Bone marrow (tissue), 2 donors: ENCODE measurements around the gene FRMD3.

ENCODE experiments used
- DNase-seq, 2 donors: peaks; one replicate each; lab custom pipeline; 2025; lab: John Stamatoyannopoulos, UW

The FRMD3 gene

GRCh38 chr9:83432877-83433550, 105.2 kb downstream of the FRMD3 start:
- no peak for DNase-seq

- no peak for DNase-seq
Measured at GRCh38 chr9:83432104-83432627, 106.0 kb downstream of the FRMD3 start.

- DNase-seq, result no peak
Measured at GRCh38 chr9:83431101-83432060, 106.8 kb downstream of the FRMD3 start.

DNA sequence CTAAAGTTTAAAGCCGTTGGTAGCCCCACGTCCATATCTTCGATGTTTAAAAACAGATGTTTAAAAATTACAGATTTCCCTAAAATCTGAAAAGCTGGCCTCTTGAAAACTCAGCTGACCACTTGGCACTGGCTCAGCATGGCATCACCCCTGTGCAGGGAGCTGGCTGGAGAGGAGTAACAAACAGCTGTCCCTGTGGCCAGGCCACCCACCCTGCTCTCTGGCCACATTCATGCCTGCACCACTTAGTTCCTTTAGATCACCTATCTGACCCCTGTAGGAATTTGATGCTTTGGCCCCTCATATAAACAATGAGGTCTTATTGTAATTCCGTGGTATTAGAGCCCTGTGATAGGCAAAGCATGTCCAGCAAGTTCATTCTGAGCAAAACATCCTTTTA, 107.5 kb downstream of the FRMD3 start:
- DNase-seq, result no peak

DNA sequence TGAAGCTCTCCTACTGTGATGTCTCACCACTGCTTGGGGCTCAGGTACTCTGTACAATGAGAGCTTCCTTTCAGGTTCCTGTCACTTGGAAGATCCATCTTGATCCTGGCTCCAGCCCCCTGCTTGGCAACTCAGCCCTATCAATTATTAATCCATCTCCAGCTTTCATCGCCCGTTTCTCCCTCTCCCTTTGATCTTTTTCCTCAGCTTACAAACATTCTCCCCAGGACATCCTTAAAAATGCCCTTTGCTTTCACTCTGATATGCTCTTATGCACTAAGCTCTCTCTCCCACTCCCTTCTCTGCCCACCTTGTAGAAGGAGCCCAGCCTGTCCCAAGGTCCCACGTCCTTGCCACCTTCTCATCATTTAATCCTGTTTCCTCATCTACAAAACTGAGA, 109.0 kb downstream of the FRMD3 start:
- DNase-seq, result no peak

GRCh38 chr9:83425240-83425639, 113.0 kb downstream of the FRMD3 start:
- DNase-seq, result no peak

GRCh38 chr9:83424831-83425230, 113.4 kb downstream of the FRMD3 start:
- DNase-seq, result no peak

DNA sequence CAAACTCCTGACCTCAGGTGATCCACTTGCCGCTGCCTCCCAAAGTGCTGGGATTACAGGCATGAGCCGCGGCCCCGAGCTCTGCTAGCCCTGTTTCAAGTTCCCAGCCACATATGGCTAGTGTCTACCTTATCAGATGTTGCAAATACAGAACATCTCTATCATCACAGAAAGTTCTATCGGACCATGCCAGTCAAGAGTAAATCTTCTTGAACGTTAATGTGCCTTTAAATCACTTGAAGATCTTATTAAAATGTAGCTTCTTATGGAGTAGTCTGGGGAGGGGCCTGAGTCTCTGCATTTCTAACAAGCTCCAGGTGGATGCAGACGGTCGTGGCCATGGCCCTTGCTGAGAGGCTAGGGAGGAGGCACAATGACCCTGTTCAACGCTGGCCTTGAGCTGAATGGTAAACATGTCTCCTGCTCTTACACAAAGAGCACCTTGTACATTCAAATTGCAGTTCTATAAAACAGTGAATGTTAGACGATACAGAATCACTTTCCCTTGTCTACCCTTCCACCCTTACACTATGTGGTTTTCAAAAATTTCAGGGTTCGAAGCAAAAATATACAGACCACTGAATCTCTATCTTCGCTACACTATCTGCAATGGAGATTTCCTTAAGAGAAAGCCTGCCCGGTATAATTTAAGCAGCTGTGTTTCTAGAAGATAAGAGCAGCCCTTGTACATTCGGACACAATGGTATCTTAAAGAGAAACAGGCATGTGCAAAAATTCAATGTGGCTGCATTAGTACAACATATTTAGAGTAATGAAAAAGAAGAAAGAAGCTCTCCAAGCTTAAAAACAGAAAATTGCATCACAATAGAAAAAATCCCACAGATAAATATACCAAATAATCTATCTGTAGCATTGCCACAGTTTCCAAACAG, 114.1 kb downstream of the FRMD3 start:
- DNase-seq, result no peak

DNA sequence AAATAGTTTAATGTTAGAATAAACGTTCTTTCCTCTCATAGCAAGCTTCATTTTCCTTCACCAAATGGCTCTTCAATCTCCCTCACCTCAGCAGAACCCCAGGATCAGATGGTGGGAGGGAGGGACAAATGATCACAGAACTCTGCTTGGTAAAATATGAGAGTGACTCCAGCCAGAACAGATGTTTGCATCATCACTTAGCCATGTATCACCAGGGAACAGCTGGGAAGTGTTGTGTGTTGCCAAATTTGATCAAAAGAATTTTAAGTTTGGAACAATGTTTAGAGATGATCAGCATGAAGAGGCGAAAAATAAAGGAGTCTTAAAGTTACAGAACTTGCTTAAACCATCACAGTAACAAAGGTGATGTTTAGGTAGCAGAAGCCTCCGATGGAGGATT, 115.7 kb downstream of the FRMD3 start:
- DNase-seq, result no peak

DNA sequence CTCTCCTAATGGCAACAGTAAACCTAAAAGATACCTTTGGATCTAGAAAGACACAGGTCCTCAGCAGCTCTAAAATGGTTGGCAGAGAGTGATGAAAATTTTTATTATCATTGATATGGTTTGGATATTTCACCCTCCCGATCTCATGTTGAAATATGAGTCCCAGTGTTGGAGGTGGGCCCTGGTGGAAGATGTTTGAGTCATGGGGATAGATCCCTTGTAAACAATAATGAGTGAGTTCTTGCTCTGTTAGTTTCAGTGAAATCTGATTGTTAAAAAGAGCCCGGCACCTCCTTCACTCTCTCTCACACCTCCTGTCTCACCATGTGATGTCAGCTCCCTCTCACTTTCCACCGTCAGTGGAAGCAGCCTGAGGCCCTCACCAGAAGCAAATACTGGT, 117.7 kb downstream of the FRMD3 start:
- DNase-seq, result no peak

GRCh38 chr9:83419961-83420360, 118.2 kb downstream of the FRMD3 start:
- no peak for DNase-seq

DNA sequence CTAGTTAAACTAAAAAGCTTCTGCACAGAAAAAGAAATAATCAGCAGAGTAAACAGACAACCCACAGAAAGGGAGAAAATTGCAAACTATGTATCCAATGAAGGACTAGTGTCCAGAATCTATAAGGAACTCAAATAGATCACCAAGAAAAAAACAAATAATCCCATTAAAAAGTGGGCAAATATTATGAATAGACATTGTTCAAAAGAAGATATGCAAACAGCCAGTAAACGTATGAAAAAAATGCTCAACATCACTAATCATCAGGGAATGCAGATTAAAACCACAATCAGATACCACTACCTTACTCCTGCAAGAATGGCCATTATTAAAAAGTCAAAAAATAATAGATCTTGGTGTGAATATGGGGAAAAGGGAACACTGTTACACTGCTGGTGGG, 119.9 kb downstream of the FRMD3 start:
- DNase-seq, result no peak

DNA sequence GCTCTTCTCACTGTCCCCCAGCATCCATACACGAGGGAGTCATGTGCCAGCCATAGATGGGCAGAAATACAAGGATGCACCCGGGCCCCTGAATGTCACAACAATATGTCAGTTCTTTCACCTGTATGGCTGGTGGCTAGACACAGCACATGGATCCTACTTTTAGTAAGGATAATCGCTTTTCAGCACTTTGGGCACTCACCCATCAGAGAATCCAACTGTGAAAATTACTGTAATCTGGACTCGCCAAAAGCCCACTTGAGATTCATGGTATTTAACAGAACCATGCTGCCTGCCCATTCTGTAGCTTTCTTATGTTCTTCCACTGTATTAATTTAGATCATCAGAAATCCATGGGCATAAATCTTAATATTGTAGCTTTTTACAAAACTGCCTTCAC, 124.8 kb downstream of the FRMD3 start:
- no peak for DNase-seq

DNA sequence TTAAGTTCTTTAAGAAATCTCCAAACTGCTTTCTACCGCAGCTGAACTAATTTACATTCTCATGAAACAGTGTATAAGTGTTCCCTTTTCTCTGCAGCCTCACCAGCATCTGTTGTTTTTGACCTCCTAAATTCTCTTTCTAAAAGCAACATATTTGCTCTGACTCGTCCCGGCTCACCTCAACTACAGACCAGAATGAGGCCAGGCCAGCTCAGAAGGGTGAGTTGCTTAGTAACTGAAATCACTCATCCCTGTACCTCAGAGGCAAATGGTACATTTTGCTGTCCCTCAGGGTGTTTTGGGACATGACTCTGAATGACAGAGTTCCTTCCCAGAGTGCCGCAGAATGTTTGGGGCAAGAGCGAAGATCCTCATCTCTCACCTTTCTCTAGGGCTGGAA, 127.5 kb downstream of the FRMD3 start:
- no peak for DNase-seq

DNA sequence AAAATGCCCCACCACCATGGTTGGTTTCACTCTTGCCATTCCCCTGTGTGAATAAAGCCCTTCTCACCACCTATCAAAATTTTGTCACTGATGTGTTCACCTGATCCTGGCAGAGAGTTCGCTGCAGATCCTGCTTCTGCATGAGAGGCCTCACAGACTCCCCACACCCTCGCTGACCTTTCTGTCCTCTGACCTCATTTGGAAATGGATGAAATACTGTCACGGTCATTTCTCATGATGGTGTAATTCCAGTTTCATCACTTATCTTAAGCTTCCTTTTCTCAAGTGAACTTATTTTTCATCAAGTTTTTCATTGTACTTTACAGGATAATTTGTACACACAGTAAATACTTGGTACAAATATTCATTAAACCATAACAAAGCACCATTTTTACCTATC, 131.3 kb downstream of the FRMD3 start:
- DNase-seq, result no peak

GRCh38 chr9:83405759-83406158, 132.4 kb downstream of the FRMD3 start:
- DNase-seq, result no peak

DNA sequence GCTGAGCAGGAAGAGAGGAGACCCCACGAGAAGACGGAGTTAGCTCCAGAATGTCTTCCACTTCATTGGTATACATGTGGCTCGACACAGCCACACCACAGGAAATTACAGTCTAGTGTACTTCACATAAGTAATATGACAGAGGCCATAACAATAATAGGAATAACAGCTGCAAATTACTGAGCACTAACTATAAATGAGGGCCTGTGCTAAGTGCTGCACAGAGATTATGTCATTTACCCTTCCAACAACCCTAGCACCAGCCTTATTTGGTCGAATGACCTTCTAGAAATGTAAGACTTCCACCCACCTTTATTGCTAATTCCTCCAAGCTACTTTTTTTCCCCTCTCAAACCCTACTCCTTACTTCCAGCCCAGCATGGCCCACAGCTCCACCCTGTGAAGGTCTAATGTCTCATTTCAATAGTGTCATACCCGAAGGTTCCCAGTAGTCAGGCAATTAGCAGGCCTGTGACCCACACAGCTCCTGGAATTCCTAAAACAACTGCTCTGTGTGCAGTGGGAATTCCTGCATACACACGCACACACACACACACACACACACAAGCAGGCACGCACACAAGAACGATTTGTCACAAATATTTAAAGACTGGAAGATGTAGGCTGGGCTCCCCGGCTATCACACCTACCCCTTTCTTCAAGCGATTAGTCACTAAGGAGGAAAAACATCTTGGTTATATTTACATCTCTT, 134.5 kb downstream of the FRMD3 start:
- DNase-seq, result no peak

- no peak for DNase-seq
Measured at GRCh38 chr9:83401328-83401900, 136.8 kb downstream of the FRMD3 start.

- DNase-seq, result no peak
Measured at GRCh38 chr9:83396813-83397212, 141.4 kb downstream of the FRMD3 start.

GRCh38 chr9:83396342-83396741, 141.9 kb downstream of the FRMD3 start:
- DNase-seq, result no peak

- DNase-seq, result no peak
Measured at GRCh38 chr9:83392228-83392627, 146.0 kb downstream of the FRMD3 start.
